ENCODE measurements around the gene CCT4. TPM values are rescaled to one million over a fixed set of nuclear protein-coding genes. Genes with fewer than 3 reads are reported as not detected.

The CCT4 gene, protein sequence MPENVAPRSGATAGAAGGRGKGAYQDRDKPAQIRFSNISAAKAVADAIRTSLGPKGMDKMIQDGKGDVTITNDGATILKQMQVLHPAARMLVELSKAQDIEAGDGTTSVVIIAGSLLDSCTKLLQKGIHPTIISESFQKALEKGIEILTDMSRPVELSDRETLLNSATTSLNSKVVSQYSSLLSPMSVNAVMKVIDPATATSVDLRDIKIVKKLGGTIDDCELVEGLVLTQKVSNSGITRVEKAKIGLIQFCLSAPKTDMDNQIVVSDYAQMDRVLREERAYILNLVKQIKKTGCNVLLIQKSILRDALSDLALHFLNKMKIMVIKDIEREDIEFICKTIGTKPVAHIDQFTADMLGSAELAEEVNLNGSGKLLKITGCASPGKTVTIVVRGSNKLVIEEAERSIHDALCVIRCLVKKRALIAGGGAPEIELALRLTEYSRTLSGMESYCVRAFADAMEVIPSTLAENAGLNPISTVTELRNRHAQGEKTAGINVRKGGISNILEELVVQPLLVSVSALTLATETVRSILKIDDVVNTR
- total RNA-seq (2014; rRNA removed; shearing (Covaris generic)) = 152 and 174 TPM in 2 replicates

GRCh38 chr2:61888267-61889055, at the start of gene CCT4:
Gene CCT4, minus strand, starts transcription at chr2:61888656. Its CDS starts 149 bp downstream, at chr2:61888507.

DNA sequence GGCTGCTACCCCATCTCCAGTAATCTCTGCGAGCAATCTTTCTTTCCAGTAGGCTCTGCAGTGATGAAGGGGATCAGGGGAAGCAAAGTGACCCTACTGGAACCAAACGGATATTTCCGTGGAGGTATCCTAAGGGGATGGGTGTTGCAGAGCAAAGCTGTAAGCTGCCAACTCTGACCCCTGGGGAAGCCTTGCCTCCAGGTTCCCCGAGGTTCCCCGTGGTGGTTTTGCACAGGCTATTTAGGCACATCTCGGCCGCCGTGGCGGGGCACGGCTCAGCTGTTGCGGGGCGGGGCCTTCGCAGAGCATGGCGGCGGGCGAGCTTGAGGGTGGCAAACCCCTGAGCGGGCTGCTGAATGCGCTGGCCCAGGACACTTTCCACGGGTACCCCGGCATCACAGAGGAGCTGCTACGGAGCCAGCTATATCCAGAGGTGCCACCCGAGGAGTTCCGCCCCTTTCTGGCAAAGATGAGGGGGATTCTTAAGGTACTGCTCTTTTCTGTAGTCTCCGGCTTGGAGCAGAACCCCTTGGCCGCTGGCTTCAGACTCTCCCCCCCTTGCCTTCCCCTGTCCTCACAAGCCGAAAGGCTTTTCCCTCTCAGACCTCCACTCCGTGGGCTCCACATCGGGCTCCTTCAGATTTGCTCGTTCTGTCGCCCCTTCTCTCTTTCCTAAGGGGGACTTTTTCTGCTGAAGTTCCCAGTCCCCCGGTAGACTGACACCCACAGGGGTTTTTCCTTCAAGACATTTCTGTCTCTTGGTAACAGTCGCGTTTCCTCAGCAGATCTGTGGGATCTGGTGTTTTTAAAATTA, 17.1 kb upstream of the CCT4 start, which contains the start of gene COMMD1:
COMMD1 (plus strand) TSS at position 303 of the 814 bp plus-strand sequence; CDS start at position 308, 5 bp downstream.

GRCh38 chr2:61853847-61854563, 34.5 kb downstream of the CCT4 start, which contains the start of gene FAM161A:
Gene FAM161A, minus strand, starts transcription at chr2:61854060. Its CDS starts 19 bp downstream, at chr2:61854041.

Small RNAs within 50 kb of the gene (small RNA-seq; reads per million reads assigned to genes)
- not detected for gene RF00019

Other genes with a start within 250 kb of the CCT4 start
- 3.7 and 5.3 TPM in 2 replicates for gene FAM161A, start 34.6 kb downstream of the CCT4 start, total RNA-seq (2014; rRNA removed; shearing (Covaris generic))
- gene COMMD1, start 17.0 kb upstream of the CCT4 start, total RNA-seq (2014; rRNA removed; shearing (Covaris generic)) = 15.8 and 21.6 TPM in 2 replicates

Data from A375 (cell line).